NCI-H82 treated with DMSO at 0.1 percent for 48 hours (cell line): Measurements from ENCODE around the gene UBE3C.
"Not testable (repeated sequence)": the region's sequence is repeated elsewhere in the genome, so short reads cannot be mapped to it uniquely, and the experiment has no call there.

Experiments used
- DNase-seq: peaks from one replicate; lab custom pipeline; 2025; ENCODE audit not compliant: unreplicated experiment; lab: John Stamatoyannopoulos, UW

The UBE3C gene

DNA sequence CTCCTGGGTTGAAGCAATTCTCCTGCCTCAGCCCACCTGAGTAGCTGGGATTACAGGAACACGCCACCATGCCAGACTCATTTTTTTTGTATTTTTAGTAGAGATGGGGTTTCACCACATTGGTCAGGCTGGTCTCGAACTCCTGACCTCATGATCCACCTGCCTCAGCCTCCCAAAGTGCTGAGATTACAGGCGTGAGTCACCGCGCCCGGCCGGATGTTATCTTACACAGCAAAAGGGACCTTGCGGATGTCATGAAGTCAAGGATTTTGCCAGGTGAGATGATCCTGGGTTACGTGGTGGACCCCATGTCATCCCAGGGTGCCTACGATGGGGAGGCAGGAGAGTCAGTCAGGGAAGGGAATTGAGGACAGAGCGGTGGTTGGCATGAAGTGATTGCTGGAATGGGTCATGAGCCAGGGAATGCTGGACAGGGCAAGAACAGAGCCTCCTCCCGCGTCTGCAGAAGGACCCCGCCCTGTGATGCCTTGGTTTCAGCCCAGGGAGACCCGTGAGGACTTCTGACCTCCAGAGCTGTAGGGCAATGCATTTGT lies 8.7 kb upstream of the UBE3C start:
- DNase-seq = no peak

DNA sequence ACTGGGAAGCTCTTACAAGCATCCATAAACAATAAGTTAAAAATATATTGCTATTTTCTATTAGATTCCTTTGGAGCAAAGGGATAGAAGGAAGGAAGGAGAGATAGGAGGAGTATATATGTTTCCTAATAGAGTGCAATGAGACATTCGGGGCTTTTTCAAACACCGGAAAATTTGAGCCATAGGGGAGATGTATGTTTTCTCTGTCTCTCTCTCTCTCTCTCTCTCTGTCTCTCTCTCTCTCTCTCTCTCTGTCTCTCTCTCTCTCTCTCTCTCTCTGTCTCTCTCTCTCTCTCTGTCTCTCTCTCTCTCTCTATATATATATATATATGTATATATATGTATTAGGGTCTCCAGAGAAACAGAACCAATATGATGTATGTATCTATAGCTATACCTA lies 7.9 kb upstream of the UBE3C start:
- DNase-seq = not testable (repeated sequence)

DNA sequence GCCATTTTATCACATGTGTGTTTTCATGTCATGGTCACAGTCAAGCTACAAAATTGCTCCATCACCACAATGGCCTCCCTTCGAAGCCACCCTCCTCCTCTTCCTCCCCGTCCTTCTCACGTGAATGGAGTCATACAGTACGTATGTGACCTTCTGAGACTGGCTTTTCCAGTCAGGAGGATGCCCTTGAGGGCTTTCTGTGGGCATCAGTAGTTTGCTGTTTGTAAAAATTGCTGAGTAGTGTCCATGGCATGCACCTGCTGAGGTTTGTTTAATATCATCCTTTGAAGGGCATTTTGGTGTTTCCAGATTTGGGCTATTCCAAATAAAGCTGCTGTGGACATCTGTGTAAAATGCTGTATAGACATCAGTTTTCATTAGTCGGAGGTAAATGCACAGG lies 5.9 kb upstream of the UBE3C start:
- no peak for DNase-seq

DNA sequence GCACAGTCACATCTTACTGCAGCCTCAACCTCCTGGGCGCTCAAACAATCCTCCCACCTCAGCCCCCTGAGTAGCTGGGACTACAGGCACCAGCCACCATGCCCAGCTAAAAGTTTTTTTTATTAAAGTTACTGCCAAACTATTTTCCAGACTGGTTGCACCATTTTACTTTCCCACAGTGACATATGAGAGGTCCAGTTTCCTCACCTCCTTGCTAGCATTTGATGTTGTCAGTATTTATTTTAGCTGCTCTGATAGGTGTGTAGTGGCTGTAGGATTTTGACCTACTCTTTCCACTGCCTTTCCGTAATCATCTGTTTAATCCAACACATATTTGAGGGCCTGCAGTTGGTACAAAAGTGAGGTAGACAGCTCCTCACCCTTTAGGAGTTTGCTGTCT lies 5.4 kb upstream of the UBE3C start:
- no peak for DNase-seq

DNA sequence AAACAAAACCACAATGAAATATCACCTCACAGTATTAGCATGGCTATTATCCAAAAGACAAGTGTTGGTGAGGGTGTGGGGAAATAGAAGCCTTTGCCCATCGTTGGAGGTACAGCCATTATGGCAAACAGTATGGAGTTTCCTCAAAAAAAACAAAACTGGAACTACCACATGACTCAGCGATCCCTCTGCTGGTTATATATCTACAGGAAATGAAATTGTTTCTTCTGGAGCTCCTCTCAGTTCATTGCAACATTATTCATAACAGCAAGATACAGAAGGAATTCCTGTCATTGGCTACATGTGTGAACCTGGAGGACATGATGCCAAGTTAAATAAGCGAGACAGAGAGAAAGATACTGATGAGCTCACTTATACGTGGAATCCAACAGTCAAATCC lies 2.4 kb upstream of the UBE3C start:
- no peak for DNase-seq

DNA sequence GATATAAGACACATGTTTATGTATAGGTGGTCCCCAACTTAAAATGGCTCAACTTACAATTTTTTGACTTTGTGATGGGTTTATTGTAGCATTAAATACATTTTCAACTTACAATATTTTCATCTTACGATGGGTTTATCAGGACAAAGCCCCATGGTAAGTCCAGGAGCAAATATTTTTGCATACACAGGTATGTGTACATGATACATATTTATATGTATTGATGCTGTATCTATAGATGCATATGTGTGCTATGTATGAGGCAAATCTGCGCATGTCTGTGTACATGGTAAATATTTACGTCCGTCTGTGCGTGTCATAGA lies 664 bp upstream of the UBE3C start:
- no peak for DNase-seq

DNA sequence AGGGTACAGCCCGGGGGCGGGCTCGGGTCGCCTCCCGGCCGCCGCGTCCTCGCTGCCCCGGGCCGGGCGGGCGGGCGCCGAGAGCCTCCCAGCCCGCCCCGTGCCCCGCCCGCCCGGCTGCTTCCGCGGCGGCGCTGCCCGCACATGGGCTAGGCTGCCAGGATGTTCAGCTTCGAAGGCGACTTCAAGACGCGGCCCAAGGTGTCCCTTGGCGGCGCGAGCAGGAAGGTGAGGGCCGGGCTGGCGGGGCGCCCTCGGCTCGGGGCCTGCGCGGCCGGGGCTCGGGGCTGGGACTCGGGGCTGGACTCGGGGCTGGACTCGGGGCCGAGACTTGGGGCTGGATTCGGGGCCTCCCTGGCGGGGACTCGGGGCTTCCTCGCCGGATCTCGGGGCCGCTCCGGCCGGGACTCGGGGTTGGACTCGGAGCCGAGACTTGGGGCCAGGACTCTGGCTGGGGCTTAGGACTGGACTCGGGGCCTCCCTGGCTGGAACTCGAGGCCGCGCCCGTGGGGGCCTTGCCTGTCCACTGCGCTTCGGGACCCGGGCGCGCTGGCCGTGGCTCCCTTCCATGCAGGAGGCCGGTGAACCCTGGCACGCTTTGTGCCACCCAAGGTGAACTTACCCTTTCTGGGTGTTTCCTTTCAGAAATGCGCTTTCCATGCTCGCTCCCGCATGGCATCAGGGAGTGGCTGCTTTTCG lies 534 bp downstream of the UBE3C start:
- DNase-seq = no peak

DNA sequence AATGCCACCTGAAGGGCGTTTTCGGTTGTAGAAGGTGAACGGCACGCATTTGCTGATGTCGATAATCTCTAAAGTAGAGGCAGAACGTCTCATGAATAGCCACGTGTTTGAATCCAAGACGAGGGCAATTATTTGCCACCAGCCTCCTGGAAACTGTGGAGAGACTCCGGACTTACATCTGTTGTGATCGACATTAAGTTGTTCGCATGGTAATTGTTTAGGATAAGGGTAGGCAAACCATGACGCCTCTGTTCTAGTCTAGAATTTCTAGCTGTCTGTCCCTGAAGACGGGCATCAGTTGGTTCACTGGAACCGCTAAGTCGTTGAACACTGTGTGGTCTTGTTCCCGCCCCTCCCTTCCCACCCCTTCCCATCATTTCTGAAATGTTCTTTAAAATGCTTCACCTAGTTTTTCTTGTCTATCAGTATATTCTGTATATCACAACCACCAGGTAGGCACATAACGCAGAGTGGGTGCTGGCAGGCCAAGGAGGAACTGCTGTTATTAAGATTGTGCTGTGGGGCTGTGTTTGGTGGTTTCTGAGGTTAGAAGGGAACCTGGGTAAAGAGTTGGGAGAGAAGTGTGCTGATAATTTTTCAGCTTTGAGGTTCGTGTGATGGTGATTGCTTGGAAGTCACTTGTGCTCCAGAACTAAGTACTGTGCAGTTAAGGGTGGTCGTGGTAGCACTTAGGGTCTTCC lies 1.2 kb downstream of the UBE3C start:
- no peak for DNase-seq

DNA sequence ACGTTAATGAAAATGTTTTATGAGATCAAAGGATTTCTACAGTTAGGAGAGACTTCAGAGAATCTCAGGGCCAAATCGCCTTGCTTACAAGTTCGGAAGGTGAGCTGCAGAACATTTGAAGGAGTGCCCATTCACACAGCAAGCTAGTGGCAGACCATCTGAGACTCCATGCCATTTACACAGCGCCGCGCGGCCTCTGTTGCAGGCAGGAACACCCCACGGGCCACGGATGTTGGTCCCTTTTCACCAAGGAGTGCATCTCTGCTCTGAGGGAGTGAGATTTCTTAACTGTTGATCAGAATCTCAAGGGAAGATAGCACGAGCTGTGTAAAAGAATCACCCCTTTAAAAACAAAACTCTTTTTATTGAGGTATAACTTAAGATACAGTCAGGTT lies 1.8 kb downstream of the UBE3C start:
- no peak for DNase-seq

DNA sequence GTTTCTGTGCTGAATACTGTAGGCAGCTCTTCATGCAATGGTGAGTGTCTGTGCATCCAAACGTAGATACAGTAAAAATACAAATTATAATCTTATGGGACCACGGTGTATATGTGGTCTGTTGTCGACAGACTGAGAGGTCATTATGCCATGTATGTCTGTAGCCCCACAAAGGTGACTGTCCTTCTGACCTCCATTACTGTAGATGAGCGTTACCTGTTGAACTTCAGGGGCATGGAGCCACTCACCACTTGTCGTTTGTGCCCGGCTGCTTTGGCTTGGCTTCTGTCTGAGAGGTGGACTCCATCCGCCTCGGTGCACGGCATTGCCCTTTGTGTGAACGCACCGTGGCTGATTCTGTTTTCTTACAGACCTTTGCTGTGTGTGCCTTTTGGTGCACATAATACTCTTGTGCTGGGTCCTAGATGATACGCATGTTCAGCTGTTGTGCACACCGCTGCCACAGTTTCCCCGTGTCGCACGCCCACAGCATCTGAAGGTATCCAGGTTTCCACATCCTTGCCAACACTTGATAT lies 2.9 kb downstream of the UBE3C start:
- DNase-seq = no peak

DNA sequence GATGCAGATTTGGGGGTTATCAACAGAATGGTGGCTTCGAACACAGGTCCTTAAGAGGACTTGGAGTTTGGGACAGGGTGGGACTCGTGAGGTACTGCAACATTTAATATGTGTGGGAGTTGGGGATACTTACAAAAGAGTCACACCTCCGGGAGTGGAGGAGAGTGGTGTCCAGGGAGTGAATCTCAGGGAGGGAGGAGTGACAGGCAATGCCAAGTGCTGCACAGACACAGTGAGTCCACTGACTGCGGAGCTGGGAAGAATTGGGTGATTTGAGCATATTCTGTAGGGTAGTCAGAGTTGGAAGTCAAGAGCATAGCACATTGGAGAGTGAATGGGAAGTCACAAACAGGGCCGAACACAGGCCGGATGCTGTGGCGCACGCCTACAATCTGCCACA lies 5.1 kb downstream of the UBE3C start:
- no peak for DNase-seq

DNA sequence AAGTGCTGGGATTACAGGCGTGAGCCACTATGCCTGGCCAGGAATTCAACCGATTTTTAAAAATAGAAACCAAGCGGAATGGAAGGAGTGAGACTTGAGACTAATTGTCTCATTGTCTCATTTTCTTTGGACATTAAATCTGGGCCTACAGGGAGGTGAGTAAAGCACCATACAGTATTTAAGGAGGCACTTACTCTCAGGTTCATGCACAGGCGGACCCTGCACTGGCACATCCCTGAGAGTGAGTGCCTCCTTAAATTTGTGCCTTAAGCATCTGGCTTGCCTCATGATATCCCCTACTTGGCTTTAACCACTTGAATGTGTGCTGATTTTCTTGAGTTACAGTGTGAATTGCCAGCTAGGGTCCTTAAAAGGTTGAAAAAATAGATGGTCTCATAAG lies 10.6 kb downstream of the UBE3C start:
- no peak for DNase-seq

DNA sequence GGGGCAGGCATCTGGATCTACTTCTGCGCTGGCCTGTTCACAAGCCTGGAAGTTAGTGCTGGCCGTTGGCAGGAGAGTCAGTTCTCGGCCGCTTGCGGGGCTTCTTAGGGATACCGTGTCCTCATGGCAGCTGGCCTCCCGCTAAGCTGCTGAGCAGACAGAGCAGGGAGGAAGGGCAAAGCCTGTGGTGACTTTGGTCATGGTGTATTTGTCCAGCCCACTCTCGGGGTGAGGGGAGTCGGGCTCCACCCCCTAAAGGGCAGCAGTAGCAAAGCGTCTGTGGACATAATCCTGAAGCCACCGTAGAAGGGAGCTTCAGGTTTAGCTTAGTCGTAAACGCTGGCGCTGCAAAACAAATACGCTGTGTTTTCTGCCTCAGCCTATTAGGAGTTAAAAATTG lies 12.2 kb downstream of the UBE3C start:
- peak; percentile 75 for DNase-seq

DNA sequence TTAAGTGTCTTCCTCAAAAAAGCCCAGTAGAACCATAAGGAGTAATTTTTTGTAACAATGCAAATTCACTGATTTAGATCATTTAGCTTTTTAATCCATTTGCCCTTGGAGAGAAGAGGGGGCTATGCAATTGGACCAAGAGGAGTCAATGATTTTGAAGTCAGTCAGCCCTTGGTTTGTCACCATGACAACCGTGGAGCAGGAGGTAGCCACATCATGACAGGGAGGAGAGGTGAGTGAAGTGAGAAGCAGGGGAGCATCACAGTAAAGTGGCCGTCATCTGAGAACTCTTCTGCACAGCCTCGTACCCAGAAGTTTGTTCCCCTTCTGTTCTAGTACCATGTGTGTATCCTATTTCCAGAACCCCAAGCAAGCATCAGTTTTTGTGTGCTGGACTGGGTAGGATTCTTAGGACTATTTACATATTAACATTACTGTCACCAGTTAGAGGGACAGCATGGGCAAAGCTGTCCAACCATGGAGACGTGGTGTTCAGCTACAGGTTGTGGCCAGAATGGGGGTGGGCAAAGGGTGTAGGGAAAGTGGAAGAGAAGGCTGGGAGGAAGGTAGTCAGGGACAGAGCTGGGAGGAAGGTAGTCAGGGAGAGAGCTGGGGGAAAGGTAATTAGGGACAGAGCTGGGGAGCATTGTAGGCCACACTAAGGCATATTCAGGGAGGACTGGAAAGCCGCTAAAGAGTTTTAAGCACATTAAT lies 13.1 kb downstream of the UBE3C start:
- peak; percentile 75 for DNase-seq

DNA sequence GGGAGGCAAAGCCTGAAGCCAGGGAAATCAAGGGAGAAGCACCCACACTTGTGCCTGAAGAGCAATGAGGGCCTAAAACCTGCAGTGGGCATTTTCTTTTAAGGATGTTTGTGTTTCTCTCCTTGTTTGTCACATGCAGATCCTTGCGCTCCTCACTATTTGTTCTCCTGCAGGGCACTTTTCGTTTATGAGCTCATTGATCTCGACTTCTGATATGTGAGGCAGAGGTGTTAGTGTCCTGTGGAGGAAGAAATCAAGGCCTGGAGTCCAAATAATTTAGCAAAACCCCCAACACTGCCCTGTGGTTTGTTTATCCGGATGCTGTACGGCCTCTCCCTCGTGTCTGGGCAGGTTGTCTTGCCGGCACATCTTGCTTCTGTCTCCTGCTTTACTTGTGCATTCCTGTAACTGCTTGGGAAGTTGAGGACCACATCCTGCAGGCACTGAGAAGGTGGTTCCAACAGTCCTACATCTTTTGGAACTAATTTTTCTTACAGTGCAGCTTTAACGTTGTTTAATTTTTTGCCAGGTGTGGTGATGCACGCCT lies 13.7 kb downstream of the UBE3C start:
- DNase-seq = no peak

DNA sequence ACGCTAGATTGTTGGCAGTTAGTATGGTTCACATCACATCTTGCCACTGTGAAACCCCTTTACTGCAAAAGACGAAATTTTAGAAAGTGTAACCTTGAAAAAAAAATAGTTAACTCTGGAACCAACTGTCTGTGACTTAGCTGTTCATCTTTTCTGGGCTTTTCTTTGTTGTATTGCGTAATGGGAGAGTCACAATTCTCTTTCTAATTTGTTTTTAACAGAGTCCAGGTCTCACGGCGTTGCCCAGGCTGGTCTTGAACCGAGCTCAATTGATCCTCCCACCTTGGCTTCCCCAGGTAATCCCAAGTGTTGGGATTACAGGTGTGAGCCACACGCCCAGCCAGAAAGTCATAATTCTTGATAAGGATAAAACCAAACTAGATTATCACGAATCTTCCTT lies 14.5 kb downstream of the UBE3C start:
- DNase-seq = no peak

DNA sequence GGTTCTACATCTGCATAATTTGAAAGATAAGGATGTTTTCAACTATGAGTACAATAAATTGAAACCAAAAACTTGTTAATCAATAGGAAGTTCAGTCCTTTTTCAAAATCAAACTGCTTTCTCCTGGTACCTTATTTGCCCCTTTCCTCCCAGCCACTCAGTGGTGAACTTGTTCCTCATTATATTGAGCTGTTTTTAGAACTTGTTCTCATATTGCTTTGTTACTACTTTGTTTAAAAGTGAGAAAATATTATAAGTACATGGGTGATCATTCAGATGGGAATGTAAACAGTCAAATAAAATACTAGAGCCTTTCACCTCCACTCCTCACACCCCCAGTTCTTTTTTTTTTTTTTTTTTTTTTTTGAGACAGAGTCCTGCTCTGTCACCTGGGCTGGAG lies 17.2 kb downstream of the UBE3C start:
- DNase-seq = no peak

DNA sequence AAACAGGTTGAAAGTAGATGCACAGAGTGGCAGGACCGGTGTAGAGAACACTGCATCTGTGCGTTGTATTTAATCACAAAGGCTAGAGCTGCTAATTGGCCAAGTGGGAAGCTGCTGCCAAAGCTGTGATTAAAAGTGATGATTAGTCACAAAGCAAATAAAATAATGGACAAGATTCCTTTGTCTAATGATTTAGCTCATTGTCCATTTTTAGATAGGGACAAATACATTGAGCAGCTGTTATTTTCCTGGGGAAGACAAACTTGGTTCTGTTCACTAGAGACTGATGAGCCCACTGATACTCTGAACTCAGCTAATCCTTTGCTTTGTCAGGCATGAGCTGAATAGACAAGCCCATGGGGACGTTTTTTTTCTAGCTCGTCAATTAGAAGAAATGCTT lies 19.7 kb downstream of the UBE3C start:
- DNase-seq = peak; percentile 11

DNA sequence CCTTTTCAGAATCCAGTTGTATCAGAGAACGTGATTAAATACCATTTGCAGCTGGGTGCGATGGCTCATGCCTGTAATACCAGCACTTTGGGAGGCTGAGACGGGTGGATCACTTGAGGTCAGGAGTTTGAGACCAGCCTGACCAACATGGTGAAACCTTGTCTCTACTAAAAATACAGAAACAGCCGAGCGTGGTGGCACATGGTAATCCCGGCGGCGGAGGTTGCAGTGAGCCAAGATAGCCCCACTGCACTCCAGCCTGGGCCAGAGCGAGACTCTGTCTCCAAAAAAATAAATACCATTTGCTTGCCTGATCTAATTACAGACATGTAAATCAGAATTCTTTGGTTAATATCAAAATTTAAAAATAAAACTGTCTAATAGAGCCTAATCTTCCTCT lies 20.8 kb downstream of the UBE3C start:
- not testable (repeated sequence) for DNase-seq

DNA sequence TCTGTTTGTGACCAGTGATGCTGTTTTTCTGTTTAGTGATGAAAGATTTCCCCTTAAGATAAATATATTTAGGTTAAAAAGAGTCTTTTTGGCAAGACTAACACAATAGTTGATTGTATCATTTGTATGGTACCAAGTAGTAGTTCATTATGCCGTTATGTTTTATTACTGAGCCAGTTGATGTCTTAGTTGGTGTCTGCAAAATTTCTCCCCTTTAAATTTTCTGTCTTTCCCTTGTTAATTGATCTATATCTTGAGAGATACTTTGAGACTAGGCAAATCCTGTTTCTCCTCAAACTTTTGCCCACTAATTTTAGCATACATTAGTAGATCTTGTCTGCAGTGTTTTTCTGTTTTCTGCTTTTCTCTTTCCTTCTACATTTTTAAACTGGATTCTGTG lies 21.7 kb downstream of the UBE3C start:
- no peak for DNase-seq

DNA sequence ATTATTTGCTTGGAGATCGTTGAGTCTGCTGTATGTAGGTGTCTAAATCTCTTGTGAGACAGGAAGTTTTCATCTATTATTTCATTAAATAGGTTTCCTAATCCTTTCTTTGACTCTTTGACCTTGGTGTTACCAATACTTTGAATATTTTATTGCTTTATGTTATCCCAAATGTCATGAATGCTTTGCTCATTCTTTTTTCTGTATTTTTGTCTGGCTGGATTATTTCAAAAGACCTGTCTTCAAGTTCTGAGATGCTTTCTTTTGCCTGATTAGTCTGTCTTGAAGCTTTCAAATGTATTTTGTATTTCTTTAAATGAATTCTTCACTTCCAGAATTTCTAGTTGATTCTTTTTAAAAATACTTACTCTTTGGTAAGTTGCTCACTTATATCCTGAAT lies 27.3 kb downstream of the UBE3C start:
- no peak for DNase-seq

DNA sequence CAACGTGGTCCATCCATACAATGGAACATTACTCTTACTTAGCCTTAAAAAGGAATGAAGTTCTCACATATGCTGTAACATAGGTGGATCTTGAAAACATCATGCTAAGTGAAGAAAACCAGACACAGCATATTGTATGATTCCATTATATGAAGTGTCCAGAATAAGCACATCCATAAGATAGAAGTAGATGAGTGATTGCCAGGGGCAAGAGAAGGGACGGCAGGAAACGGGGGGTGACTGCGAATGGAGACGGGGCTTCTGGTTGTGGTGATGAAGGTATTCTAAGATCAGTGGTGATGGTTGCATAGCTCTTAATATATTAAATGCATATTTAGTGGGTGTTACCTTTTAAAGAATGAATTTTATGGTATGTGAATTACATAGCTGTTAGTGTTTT lies 29.8 kb downstream of the UBE3C start:
- no peak for DNase-seq
